ENCODE measurements around the gene ACIN1.

DNA sequence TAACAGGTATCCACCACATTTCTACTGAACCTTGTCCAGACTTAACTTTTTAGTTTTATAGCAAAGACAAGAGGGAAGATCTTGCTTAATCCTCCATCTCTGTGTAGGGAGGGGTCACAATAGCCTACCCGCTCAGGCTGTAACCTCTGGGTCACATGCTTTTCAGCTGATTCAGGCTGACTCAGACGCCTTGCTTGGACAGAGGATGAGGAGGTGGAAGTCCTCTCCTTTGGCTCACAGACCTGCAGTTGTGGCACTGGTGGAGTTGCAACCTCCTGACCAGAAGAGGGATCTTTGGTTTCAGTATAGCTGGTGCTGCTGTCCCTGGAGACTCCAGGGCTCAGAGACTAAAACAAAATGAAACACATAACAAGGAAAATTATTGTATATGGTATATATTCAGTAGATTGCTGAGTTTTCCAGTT lies 16.2 kb downstream of the ACIN1 start:
- TF ChIP-seq, protein P1, sequence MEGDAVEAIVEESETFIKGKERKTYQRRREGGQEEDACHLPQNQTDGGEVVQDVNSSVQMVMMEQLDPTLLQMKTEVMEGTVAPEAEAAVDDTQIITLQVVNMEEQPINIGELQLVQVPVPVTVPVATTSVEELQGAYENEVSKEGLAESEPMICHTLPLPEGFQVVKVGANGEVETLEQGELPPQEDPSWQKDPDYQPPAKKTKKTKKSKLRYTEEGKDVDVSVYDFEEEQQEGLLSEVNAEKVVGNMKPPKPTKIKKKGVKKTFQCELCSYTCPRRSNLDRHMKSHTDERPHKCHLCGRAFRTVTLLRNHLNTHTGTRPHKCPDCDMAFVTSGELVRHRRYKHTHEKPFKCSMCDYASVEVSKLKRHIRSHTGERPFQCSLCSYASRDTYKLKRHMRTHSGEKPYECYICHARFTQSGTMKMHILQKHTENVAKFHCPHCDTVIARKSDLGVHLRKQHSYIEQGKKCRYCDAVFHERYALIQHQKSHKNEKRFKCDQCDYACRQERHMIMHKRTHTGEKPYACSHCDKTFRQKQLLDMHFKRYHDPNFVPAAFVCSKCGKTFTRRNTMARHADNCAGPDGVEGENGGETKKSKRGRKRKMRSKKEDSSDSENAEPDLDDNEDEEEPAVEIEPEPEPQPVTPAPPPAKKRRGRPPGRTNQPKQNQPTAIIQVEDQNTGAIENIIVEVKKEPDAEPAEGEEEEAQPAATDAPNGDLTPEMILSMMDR (optimal IDR thresholded peaks at IDR 0.05 in 1 of 3, IDR thresholded peaks at IDR 0.05 in 1 of 3, conservative IDR thresholded peaks at IDR 0.05 in 1 of 3; ENCODE audit: extremely low read depth in 1 of 3, insufficient read depth in 2 of 3, low read length in 3 of 3), result no peak
- TF ChIP-seq EZH2 (IDR thresholded peaks at IDR 0.05; ENCODE audit: low read length), result no peak

Measured in keratinocyte (primary cell).